ENCODE measurements around the gene FMNL3.
"Not testable (repeated sequence)": the region's sequence is repeated elsewhere in the genome, so short reads cannot be mapped to it uniquely, and the experiment has no call there.

Gene FMNL3

GRCh38 chr12:49707128-49707811 is at the start of gene FMNL3:
TSS of gene FMNL3 (minus strand) at chr12:49707405. CDS start at chr12:49707180, 225 bp downstream.
- DNase-seq: peak; percentile 86 to 97

DNA sequence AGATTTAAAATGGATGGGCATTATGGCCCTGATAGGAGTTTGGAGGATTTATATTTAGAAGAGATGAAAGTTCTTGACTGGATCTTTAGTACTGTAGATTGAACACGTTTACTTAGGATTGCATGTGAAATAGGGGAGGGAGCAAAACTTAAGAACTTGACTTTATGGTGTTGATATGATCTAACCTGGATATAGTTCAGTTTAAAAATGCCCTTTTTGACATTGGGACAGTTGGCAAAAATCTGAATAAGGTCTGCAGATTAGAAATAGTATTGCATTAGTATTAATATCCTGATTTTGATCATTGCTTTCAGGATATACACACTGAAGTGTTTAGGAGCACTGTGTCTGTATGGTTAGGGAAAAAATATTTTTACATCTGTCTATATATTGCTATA is 43.8 kb upstream of the FMNL3 start:
- DNase-seq: no peak

DNA sequence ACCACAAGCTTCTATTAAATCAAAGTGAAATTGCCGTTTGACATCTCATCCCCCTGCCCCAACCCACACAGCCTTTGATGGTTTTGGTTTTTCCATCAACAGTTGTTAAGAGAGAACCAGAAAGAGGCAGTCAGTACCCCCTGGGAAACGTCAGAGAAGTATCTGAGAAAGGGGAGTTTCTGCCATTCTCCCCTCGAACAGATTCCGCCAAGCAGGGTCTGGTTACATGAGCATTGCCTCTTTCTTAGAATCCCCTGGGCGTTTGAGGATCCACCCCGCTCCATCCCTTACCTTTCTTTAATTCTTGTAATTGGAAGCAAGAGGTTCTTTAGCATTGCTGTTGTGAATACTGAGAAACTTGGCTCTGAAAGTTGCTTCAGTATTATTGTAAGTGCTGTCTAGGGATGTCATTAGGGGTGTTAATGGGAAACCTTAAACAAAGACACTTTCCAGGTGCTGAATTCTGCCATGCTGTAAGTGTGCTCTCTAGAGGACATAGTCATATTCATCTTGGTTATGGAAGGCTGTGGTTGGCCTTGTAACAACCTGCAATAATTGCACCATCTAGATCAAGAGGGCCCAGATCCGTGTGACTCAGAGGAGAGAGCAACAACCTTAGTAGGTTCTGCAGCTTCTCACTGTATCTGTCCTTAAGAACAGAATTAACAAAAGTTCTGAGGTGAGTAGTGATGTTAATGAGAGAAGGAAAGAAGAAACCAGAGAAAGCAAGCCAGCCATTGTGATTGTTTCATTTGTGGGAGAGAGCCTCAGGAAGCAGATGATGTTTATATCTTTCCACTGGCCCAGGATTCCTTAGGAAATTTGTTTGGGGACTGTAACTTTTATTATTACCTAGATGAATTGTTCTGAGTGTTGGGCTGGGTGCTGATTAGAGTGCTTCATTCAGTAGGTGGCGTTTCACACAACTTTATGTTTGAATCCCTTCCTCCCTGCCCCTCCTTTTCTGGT is 43.1 kb upstream of the FMNL3 start:
- DNase-seq: no peak

DNA sequence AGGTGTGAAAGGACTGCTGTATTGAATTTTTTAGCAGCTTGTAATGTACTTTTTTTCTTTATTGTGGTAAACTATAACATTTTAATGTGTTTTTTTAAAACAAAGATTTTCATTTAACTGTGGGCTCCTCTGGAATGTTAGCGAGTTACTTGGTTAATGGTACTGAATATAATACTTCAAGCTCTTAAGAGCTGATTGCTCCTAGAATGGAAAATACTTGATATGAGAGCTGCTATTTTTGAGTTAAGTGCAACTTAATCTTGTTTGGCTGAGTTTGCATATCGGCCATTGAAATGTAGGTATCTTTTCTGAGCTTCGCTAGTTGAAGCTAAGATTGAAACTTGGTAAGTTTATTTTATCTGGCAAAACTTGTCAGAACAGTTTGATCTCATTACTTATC is 41.6 kb upstream of the FMNL3 start:
- no peak for DNase-seq

DNA sequence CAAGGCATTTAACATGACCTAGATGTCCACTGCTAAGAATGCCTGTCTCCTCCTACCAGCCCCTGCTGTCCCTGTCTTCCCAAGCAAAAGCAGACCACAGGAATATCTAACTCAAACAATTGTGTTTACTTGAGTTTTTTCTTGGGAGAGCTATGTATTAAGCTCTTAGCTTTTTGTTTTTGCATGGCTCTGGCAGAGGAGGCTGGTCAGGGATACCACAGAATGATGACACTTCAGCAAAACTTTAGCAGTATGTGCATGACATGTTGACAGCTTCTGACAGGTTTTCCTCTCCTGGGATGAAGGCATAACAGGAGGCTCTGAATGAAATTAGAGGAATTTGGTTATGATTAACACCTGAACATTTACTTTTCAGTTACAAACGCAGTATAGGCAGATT is 41.1 kb upstream of the FMNL3 start:
- DNase-seq: no peak

GRCh38 chr12:49744363-49744885 is 37.2 kb upstream of the FMNL3 start:
- no peak for DNase-seq

GRCh38 chr12:49741882-49742620 is 34.8 kb upstream of the FMNL3 start:
- no peak for DNase-seq

DNA sequence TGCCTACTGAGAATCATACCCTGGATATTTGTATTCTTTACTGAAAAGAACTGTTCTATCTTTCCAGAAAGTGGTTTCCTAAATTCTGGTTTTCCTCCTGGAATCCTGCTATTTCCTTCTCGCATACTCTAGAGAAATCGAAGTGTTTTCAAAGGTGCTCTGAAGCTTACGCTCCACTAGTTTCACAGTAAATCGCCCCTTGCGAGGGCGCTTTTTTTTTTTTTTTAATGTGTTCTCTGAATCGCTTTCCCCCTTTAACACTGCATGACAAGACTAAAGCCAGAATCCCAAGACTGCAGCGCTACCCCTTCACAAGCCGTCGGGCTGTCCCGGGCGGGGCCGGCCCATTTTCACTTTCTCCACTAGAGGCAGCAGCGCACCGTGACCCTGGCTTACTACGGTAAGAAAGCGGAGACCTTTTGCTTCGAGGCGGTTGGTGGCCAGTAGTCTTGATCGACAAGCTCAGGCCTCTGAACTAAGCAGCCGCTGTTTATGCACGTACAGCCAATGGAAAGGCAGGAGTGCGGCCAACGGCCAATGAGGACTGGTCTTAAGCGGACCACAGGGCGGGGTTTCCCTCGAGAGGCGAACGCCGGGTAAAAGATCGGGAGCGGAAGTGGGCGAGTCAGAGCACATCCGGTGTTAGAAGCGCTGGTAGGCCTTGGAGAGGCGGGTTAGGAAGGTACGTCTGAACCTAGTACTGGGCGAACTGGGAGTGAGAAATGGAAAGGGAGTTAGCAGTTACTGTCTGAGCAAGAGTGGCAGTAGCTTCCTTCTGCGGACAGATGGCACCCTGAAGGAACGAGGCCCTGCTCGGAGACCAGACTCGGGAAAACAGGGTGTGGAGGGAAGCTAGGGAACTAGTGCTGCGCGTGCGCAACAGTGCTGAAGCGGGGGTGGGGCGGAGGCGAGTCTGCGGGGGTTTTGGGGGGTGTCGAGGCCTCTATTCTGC is 34.0 kb upstream of the FMNL3 start, which contains the start of gene TMBIM6:
Gene TMBIM6, plus strand, starts transcription at position 628 of the 952 bp plus-strand sequence. CDS start 10,937 bp downstream, outside the sequence.
- DNase-seq: peak; percentile 98 to 99

GRCh38 chr12:49740277-49740676 is 33.1 kb upstream of the FMNL3 start:
- DNase-seq: not testable (repeated sequence)

GRCh38 chr12:49738721-49739120 is 31.5 kb upstream of the FMNL3 start:
- DNase-seq: not testable (repeated sequence)

DNA sequence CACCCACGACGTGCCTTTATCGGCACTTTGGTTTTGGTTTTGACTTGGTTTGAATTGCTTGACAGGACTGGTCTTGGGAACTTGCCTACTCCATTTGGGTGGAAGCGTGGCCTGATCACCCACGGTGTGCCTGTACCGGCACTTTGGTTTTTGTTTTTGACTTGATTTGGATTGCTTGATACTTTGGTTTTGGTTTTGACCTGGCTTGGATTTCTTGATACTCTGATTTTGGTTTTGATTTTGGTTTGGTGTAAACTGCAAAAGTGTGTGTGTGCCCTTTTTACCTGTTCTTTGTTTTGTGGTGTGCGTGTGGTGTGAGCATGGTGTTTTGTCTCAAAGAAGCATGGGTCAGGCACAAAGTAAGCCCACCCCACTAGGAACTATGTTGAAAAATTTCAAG is 27.7 kb upstream of the FMNL3 start:
- DNase-seq: not testable (repeated sequence)

DNA sequence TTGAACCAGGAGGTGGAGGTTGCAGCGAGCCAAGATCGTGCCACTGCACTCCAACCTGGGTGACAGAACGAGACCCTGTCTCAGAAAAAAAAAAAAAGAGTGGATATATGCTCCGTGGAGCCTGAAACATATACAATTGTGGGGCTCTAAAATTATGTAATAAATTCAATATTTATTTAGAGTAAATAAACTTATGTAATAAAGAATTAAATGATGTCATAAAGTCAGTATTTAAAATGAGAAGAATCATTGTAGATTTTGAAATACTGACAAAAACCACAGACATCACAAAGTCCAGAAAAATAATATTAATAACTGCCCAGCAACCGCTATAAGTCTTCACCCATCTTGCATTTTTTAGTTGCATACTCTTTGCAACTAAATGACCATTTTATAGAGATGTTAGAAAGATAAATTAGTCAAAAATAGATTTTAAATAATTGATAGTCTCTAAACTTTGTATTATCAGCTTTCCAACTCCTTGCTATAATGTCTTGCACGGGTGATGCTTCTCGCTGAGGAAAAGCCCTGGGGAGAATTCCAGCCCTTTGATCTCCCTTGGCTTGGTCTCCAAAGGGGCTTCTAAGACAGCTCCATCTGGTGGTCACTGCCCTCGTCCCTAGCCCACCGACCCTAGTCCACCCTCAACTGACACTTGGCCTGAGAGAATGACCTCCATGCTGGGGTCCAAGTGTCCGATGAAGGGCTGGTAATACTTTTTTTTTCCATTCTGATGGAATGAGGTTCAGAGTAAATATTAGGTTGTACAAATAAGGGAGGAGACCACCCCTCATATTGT is 26.2 kb upstream of the FMNL3 start:
- no peak for DNase-seq

DNA sequence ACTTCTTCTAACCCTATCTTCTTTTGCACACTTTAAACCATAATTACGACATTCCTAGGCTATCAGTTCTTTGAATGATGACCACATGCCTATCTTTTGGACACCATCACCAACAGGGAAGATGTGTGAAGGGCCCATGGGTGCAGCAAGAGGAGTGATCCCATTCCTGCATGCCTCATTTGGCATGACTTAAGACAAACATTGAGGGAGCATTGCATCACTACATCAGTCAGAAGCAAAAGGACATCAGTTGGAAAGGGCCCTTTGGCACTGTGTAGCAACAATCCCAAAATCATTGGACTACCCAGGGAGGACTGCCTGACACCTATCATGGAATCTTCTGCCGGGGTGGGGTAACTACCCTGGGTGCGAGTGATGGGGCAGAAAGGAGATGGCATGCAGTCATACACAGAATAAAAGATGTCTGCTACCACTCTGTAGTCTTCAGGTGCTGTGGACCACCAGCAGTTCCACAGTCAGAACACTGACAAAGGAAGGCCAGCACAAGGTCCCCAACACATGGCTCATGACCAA is 23.4 kb upstream of the FMNL3 start:
- DNase-seq: no peak

DNA sequence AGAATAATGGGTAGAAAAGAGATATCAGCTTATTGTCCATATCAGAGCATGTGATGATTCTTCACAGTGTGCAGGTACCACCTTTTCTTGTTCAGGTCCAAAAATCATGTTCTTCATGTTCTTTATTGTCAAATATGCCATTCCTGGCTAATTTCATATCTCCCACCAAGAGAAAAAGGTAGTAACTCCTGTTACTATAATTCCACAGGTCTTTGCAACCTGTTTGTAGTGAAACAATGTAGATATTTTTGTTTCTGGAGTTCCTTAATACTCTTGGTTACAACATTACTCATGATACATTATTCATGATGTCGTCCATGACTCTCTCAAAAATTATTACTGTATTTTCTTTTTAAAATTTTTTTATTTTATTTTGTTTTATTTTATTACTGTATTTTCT is 22.8 kb upstream of the FMNL3 start:
- no peak for DNase-seq

GRCh38 chr12:49728446-49728845 is 21.2 kb upstream of the FMNL3 start:
- DNase-seq: no peak

GRCh38 chr12:49721355-49721754 is 14.2 kb upstream of the FMNL3 start:
- DNase-seq: not testable (repeated sequence)

DNA sequence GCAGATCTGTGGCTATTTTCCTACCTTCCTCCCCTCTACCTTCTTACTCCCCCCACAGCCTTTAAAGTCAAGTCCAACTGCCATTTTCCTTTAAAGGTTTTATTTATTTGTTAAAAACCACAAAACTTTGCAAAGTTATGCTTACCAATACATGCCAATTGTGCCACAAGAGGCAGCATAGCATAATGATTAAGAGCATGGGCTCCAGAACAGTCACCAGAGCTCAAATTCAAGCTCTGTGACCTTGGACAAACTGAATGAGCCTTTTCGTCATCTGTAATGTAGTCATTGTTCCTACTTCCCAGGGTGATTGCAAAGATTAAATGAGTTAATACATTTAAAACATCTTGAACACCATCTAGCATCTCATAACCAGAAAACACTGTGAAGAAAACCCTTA is 13.0 kb upstream of the FMNL3 start:
- DNase-seq: no peak

DNA sequence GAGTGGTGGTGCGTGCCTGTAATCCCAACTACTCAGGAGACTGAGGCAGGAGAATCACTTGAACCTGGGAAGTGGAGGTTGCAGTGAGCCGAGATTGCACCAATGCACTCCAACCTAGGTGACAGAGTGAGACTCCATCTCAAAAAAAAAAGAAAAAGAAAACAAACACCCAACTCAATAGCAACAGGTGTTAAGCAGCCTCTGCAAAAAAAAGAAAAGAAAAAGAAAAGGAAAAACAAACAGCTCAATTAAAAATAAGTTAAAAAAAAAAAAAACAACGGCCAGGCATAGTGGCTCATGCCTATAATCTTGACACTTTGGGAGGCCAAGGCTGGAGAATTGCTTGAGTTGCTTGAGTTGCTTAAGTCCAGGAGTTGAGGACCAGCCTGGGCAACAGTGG is 10.6 kb upstream of the FMNL3 start:
- not testable (repeated sequence) for DNase-seq

DNA sequence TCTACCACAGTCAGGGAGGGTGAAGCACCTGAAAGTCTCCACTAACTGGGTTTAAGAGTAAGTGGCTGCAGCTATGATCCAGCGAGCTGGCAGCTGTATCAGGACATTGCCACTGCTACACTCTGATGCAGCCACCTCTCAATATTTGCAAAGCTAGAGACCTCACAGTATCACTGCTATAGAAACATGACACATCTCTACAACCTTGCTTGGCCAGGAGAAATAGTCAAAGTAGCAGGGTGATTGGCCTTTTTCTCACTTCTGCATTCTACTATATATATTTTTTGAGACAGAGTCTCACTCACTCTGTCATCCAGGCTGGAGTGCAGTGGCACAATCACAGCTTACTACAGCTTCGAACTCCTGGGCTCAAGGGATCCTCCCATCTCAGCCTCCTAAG is 9.3 kb upstream of the FMNL3 start:
- DNase-seq: no peak

DNA sequence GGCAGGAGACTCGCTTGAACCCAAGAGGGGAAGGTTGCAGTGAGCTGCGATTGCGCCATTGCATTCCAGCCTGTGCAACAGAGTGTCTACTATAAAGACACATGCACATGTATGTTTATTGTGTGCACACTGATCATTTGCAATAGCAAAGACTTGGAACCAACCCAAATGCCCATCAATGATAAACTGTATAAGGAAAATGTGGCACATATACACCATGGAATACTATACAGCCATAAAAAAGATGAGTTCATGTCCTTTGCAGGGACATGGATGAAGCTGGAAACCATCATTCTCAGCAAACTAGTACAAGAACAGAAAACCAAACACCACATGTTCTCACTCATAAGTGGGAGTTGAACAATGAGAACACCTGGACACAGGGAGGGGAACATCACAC is 6.7 kb upstream of the FMNL3 start:
- not testable (repeated sequence) for DNase-seq

DNA sequence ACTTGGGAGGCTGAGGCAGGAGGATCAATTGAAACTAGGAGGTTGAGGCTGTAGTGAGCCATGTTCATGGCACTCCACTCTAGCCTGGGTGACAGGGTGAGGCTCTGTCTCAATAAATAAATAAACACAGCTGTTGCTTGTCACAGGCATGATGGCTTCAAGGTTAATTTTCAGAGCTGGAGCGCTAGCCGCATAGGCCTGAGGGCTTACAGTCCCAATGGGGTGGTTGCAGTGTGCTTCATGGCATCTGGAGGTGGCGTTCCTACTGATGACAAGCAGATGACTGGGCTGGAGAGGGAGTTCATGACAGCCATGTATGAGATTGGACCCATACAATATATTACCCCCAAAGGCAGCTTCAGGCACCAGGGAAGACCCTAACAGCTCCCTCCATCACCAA is 1.6 kb upstream of the FMNL3 start:
- DNase-seq: no peak

Data from NCI-H187 (cell line).